T-helper 2 cell treated with Interferon-gamma antibody and Interleukin-4, amounts not matched to agents 5 μg/mL and 100 μg/mL, for 36 hours (primary cell): ENCODE measurements around the gene GANC.

Experiments used
- DNase-seq: peaks from one replicate; pipeline ENCODE4 v3.0.0; 2021; ENCODE audit warnings: low spot score
- H3K27ac Mint-ChIP-seq: one replicate; pipeline ENCODE4 v1.8.0; 2021; ENCODE audit warnings: mild to moderate bottlenecking, mixed read lengths
- H3K27me3 Mint-ChIP-seq: one replicate; pipeline ENCODE4 v1.8.0; 2021; ENCODE audit warnings: low read depth, mixed read lengths
- H3K36me3 Mint-ChIP-seq: one replicate; pipeline ENCODE4 v1.8.0; 2021; ENCODE audit warnings: low read depth, mixed read lengths
- H3K4me1 Mint-ChIP-seq: one replicate; pipeline ENCODE4 v1.8.0; 2021; ENCODE audit warnings: low read depth, mixed read lengths
- H3K4me3 Mint-ChIP-seq: one replicate; pipeline ENCODE4 v1.8.0; 2022; ENCODE audit warnings: mild to moderate bottlenecking, moderate library complexity, mixed read lengths
- H3K9me3 Mint-ChIP-seq: one replicate; pipeline ENCODE4 v1.8.0; 2021; ENCODE audit warnings: mixed read lengths

GANC gene

DNA sequence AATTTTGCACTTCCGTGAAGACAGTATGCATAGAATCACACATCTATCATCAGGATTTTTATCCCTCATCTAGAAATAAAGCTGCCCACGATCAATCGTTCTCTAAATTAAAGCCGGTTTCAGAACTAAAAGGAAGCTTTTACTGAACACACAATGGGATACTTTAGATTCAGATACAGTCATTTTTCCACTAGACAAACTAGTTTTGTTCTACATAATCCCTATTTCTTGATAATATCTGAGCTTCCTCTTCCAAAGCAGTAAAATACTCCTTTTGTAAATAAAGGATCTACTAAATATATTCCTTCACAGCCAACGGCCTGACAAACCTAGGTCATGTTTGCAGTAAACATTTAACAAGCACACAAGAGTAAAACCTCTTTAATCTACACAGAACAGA lies 2.0 kb upstream of the GANC start:
- DNase-seq = no peak
- peaks cover 27% of the 10 kb centered on the region for H3K4me1 Mint-ChIP-seq
- no peak overlapping the region for H3K27ac Mint-ChIP-seq
- no peaks in the 10 kb centered on the region for H3K27me3 Mint-ChIP-seq
- H3K4me3 Mint-ChIP-seq = peak overlapping the region; percentile 14
- no peaks in the 10 kb centered on the region for H3K9me3 Mint-ChIP-seq
- H3K36me3 Mint-ChIP-seq = peaks cover 24% of the 10 kb centered on the region

DNA sequence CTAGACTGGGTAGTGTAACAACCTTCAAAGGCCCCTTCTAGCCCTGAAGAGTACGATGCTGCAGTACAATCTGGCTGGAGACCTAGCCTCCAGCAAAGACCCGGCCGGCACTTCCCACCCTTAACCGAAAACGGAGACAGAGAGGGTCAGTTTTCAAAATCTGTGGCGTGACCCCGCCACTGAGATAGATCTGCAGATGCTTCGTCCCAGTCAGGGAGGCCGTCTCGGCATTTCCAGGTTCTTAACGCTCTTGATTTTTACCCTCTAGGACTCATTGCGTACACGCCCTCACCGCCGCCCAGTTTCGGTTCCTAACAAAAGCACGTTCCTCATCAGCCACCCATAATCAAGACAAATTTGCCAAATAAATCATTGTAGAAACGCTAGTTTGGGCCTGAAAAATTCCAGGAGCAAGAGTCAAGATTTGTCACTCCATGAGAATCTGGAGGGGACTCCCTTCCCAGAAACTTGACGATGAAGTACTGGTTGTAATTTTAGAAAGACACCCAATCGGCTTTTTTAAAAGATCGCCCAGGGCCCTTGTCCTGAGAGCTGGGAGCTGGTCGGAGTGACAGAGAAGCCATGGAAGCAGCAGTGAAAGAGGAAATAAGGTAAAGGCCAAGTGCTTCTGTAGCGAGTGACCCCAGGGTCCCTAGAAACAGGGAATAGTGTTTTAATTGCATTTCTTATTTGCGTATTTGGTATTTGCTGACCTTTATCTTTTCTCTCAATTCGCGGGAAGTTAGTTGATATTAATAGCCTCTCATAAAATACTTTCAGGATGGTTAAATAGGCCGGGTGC lies 1.1 kb downstream of the GANC start:
- H3K4me3 Mint-ChIP-seq = peak overlapping the region; percentile 97

DNA sequence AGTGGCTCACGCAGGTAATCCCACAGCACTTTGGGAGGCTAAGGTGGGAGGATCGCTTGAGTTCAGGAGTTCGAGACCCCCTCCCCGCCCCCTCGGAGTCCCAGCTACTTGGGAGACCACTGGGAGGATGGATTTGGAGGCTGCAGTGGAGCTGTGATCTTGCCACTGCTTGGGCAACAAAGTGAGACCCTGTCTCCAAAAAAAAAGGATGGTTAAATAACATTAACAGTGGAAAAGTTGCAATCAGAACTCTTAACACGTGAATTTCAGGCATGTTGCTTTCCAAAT lies 1.6 kb downstream of the GANC start:
- peaks cover 18% of the 10 kb centered on the region for H3K36me3 Mint-ChIP-seq
- DNase-seq = no peak
- peaks cover 35% of the 10 kb centered on the region for H3K4me1 Mint-ChIP-seq
- peak overlapping the region; percentile 97 for H3K4me3 Mint-ChIP-seq
- H3K9me3 Mint-ChIP-seq = no peaks in the 10 kb centered on the region
- H3K27ac Mint-ChIP-seq = peak overlapping the region; percentile 98
- no peaks in the 10 kb centered on the region for H3K27me3 Mint-ChIP-seq

More for the DNA sequence above, 1.1 kb downstream of the GANC start:
- H3K27ac Mint-ChIP-seq = peak overlapping the region; percentile 98
- peak; percentile 63 for DNase-seq
- no peaks in the 10 kb centered on the region for H3K9me3 Mint-ChIP-seq
- H3K36me3 Mint-ChIP-seq = peaks cover 18% of the 10 kb centered on the region
- H3K27me3 Mint-ChIP-seq = no peaks in the 10 kb centered on the region
- peaks cover 32% of the 10 kb centered on the region for H3K4me1 Mint-ChIP-seq

DNA sequence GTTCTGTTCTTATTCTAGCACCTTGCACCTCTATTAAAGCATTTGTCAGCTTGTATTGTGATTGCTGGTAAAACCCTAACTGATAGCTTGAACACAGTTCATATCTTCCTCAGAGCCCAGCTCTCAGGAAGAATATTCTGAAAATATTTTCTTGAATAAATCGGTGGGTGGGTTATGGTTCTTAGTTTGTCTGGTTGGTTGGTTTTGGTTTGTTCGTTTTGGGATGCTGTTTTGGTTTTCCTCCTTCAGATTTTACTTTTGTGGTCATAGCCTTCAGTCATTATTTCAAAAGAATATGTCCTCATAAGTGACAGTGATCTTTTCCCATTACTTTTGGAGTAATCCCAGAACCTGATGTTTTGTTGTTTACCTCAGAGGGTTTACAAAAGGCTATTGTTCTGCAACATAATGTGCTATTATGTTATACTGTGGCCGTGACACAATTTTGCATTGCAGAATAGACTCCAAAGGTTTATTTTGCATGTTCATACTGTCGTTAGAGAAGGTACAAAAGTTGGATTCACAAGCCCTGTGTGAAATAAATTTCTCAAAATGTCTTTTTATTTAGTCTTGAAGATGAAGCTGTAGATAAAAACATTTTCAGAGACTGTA lies 2.9 kb downstream of the GANC start:
- Mint-ChIP-seq H3K36me3 (peaks cover 19% of the 10 kb centered on the region), H3K4me3 (peak overlapping the region; percentile 97), H3K9me3 (no peaks in the 10 kb centered on the region), H3K27ac (peak overlapping the region; percentile 98), H3K27me3 (no peaks in the 10 kb centered on the region), H3K4me1 (peaks cover 33% of the 10 kb centered on the region)
- no peak for DNase-seq

DNA sequence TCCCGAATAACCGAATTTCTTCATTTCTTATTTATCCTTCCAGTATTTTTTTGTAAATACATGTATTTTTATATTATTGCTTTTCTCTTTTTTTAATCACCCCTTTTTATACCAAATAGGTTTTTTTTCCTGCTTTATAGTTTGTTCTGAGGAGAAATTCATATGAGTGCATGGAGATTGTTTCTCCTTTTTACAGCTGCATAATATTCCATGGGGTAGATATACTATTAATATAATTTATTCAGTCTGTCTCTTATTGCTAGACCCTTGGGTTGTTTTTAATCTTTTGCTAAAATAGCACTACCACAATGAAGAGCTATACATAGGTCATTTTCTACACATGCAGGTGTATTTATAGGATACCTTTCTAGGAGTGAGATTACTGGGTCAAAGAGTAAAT lies 3.8 kb downstream of the GANC start:
- Mint-ChIP-seq H3K36me3 (peaks cover 19% of the 10 kb centered on the region), H3K9me3 (no peaks in the 10 kb centered on the region)

DNA sequence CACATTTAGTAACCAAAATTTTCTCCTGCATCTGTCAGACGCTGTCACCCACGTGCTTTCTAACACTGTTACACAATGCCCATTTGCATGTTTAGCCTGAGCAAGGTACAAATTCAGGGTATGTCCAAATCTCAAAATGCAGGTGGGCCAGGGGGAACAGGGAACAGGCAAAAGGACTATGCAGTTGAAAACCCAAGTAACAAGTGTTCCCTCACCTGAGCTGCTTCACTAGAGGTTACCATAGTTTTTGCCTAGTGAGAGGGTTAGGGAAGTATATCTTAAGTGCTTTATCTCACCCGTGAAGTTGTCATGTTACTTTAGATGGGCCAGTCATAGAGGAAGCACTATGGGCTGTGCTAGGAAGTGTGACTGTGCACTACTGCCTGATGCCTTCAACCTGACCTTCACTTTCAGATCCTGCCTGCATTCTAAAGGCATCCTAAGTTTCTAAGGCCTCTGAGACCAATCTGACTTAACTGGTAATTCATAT lies 6.3 kb downstream of the GANC start:
- no peak for DNase-seq
- Mint-ChIP-seq H3K4me3 (no peak overlapping the region), H3K9me3 (no peaks in the 10 kb centered on the region)

More for the DNA sequence above, 3.8 kb downstream of the GANC start:
- H3K4me3 Mint-ChIP-seq = no peak overlapping the region
- DNase-seq = no peak
- peaks cover 26% of the 10 kb centered on the region for H3K4me1 Mint-ChIP-seq
- H3K27me3 Mint-ChIP-seq = no peaks in the 10 kb centered on the region
- H3K27ac Mint-ChIP-seq = peak overlapping the region; percentile 8

DNA sequence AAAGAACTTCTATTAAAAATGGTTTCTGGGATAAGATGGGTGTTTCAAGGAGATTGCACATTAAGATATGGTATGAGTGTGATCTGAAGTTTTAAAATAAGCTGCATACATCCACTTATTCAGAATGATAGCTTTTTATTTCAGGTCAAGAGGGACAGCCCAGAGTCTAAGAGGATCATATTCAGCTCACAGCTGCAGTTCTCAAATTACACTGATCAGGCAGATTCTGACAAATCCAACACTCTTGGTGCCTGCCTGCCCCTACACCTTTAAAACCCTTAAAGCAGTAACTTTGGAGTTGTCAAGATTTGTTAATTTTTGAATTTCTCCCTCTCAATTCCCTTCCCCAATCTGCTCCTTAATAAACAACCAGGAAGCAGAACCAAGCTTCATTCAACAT lies 9.3 kb downstream of the GANC start:
- Mint-ChIP-seq H3K9me3 (no peaks in the 10 kb centered on the region), H3K27me3 (no peaks in the 10 kb centered on the region), H3K36me3 (peaks cover 14% of the 10 kb centered on the region), H3K27ac (no peak overlapping the region), H3K4me3 (no peak overlapping the region), H3K4me1 (peaks cover 7% of the 10 kb centered on the region)
- DNase-seq = no peak

More for the DNA sequence above, 6.3 kb downstream of the GANC start:
- Mint-ChIP-seq H3K27me3 (no peaks in the 10 kb centered on the region), H3K4me1 (peaks cover 22% of the 10 kb centered on the region), H3K27ac (peak overlapping the region; percentile 26), H3K36me3 (peaks cover 14% of the 10 kb centered on the region)

DNA sequence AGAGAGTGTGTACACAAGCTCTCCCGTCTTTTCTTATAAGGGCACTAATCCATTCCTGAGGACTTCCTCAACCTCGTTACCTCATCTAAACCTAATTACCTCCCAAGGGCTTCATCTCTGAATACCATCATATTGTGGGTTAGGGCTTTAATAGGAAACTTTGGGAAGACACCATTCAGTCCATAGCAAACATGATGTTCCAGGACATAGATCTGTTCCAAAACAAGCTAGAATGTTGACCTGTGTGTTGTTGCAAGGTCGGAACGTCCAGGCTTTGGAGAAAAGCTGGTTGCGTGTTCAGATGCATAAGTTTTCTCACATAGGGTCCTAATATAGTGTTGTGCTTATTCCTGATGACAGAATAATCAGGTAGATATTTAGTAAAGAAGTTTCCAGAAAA lies 9.9 kb downstream of the GANC start:
- Mint-ChIP-seq H3K27ac (no peak overlapping the region), H3K4me3 (no peak overlapping the region), H3K9me3 (no peaks in the 10 kb centered on the region), H3K4me1 (peaks cover 7% of the 10 kb centered on the region), H3K36me3 (peaks cover 12% of the 10 kb centered on the region), H3K27me3 (no peaks in the 10 kb centered on the region)
- no peak for DNase-seq

DNA sequence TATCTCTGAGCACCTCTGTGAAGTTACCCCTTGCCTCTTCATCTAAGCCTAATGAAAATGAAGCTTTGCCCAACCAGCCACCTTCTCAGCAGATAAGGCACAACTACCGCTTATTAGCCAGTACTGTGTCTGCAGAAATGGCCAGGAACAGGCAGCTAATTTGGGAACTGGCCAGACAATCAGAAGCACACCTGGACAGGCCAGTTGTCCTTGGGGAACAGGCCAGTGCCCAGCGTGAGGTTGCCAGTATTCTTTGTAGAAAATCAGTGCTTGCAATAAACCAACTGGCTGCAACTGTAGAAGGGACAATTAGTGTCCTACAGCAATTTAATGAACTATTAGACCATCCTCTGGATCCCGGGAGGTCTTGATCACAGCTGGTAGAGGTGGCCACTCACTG lies 10.7 kb downstream of the GANC start:
- H3K27ac Mint-ChIP-seq = no peak overlapping the region
- H3K4me3 Mint-ChIP-seq = no peak overlapping the region
- H3K4me1 Mint-ChIP-seq = peaks cover 5% of the 10 kb centered on the region
- H3K9me3 Mint-ChIP-seq = no peaks in the 10 kb centered on the region
- no peak for DNase-seq
- no peaks in the 10 kb centered on the region for H3K27me3 Mint-ChIP-seq
- H3K36me3 Mint-ChIP-seq = peaks cover 14% of the 10 kb centered on the region

DNA sequence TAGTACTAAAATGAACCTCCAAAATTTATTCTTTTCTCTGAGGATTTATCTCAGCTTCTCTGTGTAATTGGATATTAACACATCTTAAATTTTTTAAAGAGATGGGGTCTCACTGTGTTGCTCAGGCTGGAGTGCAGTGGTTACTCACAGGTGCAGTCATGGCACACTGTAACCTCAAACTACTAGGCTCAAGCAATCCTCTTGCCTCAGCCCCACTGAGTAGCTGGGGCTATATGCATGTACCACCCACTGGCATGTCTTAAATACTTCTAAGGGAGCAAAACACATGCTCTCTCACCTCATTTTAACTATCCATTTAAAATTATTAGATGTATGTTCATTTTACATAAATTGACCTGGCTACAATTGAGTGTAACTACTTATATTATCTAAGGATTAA lies 11.6 kb downstream of the GANC start:
- Mint-ChIP-seq H3K27ac (no peak overlapping the region), H3K9me3 (no peaks in the 10 kb centered on the region), H3K4me1 (peaks cover 1% of the 10 kb centered on the region), H3K27me3 (no peaks in the 10 kb centered on the region), H3K4me3 (no peak overlapping the region), H3K36me3 (peaks cover 17% of the 10 kb centered on the region)
- no peak for DNase-seq

DNA sequence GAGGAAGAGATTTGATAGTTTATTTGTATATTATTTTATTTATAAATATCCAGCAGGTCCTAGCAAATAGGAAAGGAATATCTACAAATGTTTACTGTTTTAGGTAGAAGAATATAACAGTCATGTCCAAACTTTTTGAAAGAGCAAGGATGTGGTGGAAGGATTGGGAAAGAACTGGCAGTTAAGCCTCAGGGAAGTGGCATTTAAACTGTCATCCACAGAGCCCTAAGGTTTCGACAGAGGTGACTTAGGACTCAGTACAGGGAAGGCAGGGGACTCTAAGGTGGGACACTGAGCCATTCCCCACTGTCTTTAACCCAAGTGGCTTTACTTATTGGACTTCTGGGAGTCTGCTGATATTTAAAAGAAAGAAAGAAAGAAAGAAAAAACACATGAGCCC lies 12.0 kb downstream of the GANC start:
- H3K4me3 Mint-ChIP-seq = no peak overlapping the region
- H3K36me3 Mint-ChIP-seq = peaks cover 15% of the 10 kb centered on the region
- H3K27me3 Mint-ChIP-seq = no peaks in the 10 kb centered on the region
- H3K9me3 Mint-ChIP-seq = no peaks in the 10 kb centered on the region
- peaks cover 1% of the 10 kb centered on the region for H3K4me1 Mint-ChIP-seq
- H3K27ac Mint-ChIP-seq = no peak overlapping the region
- DNase-seq = no peak

DNA sequence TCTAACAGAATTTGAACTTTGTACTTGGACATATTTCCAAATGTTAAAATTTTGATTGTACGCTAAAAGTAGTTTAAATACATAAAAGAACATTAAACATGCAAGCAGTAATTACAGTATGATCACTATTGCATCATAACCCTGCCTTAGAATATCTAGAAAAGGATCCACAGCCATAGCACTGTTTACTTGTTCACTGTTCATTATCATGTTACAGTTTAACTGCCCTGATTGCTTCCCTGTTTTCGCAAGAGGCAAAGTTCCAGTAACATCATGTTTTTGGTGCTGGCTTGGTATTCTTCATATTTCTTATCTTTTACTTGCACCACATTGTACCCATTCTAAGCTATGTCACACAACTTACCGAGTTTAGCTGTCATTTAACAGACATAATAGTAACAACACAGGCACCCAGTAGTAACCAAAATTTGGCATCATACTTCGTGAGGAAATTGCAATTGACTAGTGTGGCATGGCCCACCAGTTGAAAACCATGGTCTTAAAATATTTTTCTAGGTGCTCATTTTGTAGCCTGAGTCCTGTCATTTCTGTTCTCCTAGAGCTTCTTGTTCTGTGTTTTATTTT lies 13.5 kb downstream of the GANC start:
- Mint-ChIP-seq H3K4me1 (peaks cover 1% of the 10 kb centered on the region), H3K27ac (no peak overlapping the region), H3K4me3 (no peak overlapping the region), H3K36me3 (peaks cover 12% of the 10 kb centered on the region), H3K27me3 (no peaks in the 10 kb centered on the region), H3K9me3 (no peaks in the 10 kb centered on the region)
- no peak for DNase-seq

DNA sequence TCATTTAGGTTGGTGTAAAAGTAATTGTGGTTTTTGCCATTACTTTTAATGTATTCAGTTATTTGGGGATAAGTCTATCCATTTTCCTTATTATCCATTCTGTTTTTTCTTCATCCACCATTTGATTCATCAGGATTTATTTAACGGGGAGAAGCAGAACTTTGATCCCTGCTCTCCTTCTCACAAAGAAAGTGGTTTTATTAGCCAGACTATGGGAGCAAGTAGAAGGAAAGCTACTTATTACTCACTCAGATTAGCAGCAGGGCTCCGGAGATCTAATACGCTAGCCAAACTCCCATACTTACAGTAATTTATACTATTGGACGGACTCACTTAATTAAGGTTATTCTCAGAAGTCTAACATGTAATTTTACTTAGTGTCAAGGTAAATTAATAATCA lies 14.9 kb downstream of the GANC start:
- DNase-seq = no peak
- no peak overlapping the region for H3K4me3 Mint-ChIP-seq
- H3K27ac Mint-ChIP-seq = no peak overlapping the region
- H3K36me3 Mint-ChIP-seq = peaks cover 14% of the 10 kb centered on the region
- peaks cover 1% of the 10 kb centered on the region for H3K4me1 Mint-ChIP-seq
- no peaks in the 10 kb centered on the region for H3K27me3 Mint-ChIP-seq
- H3K9me3 Mint-ChIP-seq = no peaks in the 10 kb centered on the region

DNA sequence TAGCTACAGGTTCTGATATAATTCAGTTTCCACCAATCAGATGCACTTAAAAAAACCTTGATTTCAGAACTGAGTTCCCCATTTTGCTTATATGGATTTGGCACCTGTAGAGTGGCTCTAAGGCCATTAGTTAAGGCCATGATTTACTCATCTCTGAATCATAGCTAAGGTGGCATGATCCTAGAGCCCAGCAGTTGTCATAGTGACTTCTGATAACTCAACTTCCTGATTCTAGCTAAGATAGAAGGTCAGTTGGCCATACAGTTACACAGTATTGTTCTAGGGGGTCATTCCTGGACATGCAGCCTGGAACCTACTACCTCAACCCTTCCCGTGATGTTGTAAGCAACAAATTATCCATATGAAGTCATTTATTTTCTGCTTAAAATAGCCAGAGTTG lies 16.2 kb downstream of the GANC start:
- no peak for DNase-seq
- H3K4me1 Mint-ChIP-seq = peaks cover 1% of the 10 kb centered on the region
- H3K4me3 Mint-ChIP-seq = no peak overlapping the region
- peaks cover 16% of the 10 kb centered on the region for H3K36me3 Mint-ChIP-seq
- H3K27ac Mint-ChIP-seq = no peak overlapping the region
- H3K9me3 Mint-ChIP-seq = no peaks in the 10 kb centered on the region
- no peaks in the 10 kb centered on the region for H3K27me3 Mint-ChIP-seq
